ENCODE measurements around the gene TRNAU1AP. TPM values are rescaled to one million over a fixed set of nuclear protein-coding genes. Genes with fewer than 3 reads are reported as not detected.

Gene TRNAU1AP
- total and polyA plus RNA-seq, 10 of the 15 experiments (the other 5 are each of a cell fraction or from before 2014, with no cell fraction given): 24.3 to 67.0 (median 31.8) TPM

GRCh38 chr1:28601696-28602095 lies 48.8 kb downstream of the TRNAU1AP start (continued):
- TF ChIP-seq CUX1 (IDR thresholded peaks at IDR 0.05; ENCODE audit: insufficient replicate concordance, low read depth, low read length) (no peak), SMC3 (IDR thresholded peaks at IDR 0.05; ENCODE audit: borderline replicate concordance, low read length) (no peak), NFYA (IDR thresholded peaks at IDR 0.05; ENCODE audit: borderline replicate concordance, low read depth, low read length) (no peak), CREM (IDR thresholded peaks at IDR 0.05; ENCODE audit: low read depth) (0 out of 2 replicates have a peak, but pooled peaks have one; percentile 13), HDAC2 (IDR thresholded peaks at IDR 0.05) (no peak), BACH1 (IDR thresholded peaks at IDR 0.05; ENCODE audit: borderline replicate concordance) (no peak), ATF3 (IDR thresholded peaks at IDR 0.05; ENCODE audit: borderline replicate concordance, extremely low read depth, low read depth, low read length) (no peak), TCF3 (IDR thresholded peaks at IDR 0.05; ENCODE audit: borderline replicate concordance, insufficient read depth, low read depth, low read length) (peak; percentile 68; the same call in 1 of the 2 replicates), BRCA1 (IDR thresholded peaks at IDR 0.05; ENCODE audit: low read depth, low read length) (no peak), ZBTB4 (CRISPR knock-in tag; IDR thresholded peaks at IDR 0.05) (no peak), RELB (IDR thresholded peaks at IDR 0.05; ENCODE audit: low read depth) (no peak)
- TF ChIP-seq, protein P1, sequence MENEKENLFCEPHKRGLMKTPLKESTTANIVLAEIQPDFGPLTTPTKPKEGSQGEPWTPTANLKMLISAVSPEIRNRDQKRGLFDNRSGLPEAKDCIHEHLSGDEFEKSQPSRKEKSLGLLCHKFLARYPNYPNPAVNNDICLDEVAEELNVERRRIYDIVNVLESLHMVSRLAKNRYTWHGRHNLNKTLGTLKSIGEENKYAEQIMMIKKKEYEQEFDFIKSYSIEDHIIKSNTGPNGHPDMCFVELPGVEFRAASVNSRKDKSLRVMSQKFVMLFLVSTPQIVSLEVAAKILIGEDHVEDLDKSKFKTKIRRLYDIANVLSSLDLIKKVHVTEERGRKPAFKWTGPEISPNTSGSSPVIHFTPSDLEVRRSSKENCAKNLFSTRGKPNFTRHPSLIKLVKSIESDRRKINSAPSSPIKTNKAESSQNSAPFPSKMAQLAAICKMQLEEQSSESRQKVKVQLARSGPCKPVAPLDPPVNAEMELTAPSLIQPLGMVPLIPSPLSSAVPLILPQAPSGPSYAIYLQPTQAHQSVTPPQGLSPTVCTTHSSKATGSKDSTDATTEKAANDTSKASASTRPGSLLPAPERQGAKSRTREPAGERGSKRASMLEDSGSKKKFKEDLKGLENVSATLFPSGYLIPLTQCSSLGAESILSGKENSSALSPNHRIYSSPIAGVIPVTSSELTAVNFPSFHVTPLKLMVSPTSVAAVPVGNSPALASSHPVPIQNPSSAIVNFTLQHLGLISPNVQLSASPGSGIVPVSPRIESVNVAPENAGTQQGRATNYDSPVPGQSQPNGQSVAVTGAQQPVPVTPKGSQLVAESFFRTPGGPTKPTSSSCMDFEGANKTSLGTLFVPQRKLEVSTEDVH (IDR thresholded peaks at IDR 0.05; ENCODE audit: low read depth, partially characterized antibody): no peak
- TF ChIP-seq, protein P2, sequence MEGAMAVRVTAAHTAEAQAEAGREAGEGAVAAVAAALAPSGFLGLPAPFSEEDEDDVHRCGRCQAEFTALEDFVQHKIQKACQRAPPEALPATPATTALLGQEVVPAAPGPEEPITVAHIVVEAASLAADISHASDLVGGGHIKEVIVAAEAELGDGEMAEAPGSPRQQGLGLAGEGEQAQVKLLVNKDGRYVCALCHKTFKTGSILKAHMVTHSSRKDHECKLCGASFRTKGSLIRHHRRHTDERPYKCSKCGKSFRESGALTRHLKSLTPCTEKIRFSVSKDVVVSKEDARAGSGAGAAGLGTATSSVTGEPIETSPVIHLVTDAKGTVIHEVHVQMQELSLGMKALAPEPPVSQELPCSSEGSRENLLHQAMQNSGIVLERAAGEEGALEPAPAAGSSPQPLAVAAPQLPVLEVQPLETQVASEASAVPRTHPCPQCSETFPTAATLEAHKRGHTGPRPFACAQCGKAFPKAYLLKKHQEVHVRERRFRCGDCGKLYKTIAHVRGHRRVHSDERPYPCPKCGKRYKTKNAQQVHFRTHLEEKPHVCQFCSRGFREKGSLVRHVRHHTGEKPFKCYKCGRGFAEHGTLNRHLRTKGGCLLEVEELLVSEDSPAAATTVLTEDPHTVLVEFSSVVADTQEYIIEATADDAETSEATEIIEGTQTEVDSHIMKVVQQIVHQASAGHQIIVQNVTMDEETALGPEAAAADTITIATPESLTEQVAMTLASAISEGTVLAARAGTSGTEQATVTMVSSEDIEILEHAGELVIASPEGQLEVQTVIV (IDR thresholded peaks at IDR 0.05; ENCODE audit: borderline replicate concordance, partially characterized antibody): no peak

All from GM12878 (cell line).